B cell (primary cell): ENCODE measurements around the gene EHD3.

Source experiments
- EZH2 ChIP-seq: IDR thresholded peaks from 2 replicates; pipeline ENCODE4 v1.6.1; 2012; ENCODE audit warnings: borderline replicate concordance, low read depth, mild to moderate bottlenecking, moderate library complexity, low read length; ENCODE audit not compliant: insufficient read depth, poor library complexity, severe bottlenecking
- TF ChIP-seq, protein P1 (sequence below): fragments of 200-600 bp; IDR thresholded peaks from one replicate; pipeline ENCODE4 v1.8.0; 2022; ENCODE audit warnings: antibody characterized with exemption, mild to moderate bottlenecking

DNA sequence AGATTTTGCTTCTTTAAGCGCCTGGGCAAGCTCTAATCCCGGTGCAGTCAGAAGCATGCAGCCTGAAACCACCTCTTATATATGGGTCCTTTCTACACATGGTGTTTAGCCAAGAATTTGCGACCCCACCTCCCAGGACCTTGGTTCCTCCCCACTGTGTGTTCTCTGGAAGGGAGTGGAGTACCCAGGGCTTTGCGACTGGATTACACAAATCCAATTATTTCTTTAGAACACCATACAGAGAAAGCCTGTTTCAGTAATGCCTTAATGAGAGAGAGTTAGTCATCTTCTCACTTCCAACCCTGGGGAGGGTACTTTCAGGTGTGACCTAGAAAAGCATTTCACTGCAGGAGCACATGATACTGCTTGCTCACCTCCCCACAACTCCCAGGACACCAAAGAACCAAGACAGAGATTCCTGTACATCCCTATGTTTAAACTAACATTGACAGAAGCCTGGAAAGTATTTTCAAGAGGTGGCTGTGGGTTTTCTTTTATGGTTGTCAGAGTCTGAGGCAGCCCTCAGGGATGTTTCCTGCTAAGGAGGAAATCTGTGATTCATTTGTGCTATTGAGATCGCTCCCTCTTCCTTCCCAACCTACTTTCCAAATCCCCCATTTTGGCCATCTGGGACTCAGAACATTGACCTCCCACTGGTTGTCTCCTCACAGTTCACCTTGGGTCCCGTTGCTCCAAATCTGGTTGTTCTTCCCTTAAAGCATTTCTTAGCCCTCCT is 16.3 kb upstream of the EHD3 start, which contains the start of gene CAPN14:
- TF ChIP-seq, protein P1, sequence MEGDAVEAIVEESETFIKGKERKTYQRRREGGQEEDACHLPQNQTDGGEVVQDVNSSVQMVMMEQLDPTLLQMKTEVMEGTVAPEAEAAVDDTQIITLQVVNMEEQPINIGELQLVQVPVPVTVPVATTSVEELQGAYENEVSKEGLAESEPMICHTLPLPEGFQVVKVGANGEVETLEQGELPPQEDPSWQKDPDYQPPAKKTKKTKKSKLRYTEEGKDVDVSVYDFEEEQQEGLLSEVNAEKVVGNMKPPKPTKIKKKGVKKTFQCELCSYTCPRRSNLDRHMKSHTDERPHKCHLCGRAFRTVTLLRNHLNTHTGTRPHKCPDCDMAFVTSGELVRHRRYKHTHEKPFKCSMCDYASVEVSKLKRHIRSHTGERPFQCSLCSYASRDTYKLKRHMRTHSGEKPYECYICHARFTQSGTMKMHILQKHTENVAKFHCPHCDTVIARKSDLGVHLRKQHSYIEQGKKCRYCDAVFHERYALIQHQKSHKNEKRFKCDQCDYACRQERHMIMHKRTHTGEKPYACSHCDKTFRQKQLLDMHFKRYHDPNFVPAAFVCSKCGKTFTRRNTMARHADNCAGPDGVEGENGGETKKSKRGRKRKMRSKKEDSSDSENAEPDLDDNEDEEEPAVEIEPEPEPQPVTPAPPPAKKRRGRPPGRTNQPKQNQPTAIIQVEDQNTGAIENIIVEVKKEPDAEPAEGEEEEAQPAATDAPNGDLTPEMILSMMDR, result no peak
- TF ChIP-seq EZH2, result no peak
